HG03159 (cell line): ENCODE results near the gene CCDC70.
"Not testable (repeated sequence)": the region's sequence is repeated elsewhere in the genome, so short reads cannot be mapped to it uniquely, and the experiment has no call there.

Experiments used
- ATAC-seq: cut with Tn5 transposase; IDR thresholded peaks from one replicate; pipeline ENCODE4 v1.9.1; 2021; ENCODE audit warnings: mild to moderate bottlenecking, moderate library complexity; ENCODE audit not compliant: unreplicated experiment

Gene CCDC70

GRCh38 chr13:51905787-51906186 lies 44.0 kb downstream of the CCDC70 start:
- no peak for ATAC-seq

DNA sequence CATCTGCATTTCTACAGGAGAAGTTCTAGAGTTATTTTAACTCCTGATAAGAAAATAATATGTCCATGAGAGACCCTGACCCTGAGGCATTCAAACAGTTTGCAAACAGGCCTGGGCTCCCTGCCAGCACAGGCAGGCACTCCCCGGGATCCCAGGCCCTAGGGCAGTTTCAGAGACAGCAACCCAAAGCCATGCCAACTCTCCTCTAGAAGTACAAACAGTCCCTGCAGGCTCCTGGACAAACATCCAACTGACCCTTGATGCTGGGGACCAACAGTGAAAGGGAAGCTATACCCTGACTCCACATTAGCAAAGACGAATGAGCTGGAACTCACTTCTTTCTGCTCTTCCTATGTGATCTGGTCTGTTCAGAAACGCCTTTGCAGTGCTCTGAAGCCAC lies 44.8 kb downstream of the CCDC70 start:
- ATAC-seq, result no peak

DNA sequence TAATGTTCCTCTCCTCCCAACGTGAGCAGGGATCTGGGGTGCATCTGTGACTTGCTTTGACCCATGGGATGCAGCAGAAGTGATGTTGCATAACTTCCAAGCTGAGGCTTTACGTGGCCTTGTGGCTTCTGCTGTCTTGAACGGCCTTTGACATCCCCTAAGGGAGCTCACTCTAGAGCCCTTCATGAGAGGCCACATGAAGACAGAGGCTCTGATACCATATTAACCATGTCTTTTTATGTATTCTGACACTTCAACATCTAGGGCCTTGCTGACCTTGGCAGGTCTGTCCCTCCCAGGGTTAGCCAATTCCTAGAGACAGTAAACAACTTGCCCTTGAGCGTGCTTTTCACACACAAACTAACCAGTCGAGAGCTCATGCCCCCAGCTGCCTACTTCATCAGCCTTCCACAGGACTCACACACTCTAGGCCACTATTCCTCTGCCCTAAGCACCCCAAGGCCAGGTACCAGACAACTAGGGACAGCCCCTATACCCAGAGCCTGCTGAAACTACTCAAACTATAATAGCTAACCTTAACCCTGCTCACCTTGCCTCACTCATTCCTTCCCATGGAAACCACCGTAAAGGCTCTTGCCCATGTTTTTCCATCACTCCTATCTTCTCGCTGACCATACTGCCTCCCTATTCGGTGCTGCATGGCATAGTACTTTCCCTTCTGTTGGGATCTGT lies 45.4 kb downstream of the CCDC70 start:
- no peak for ATAC-seq

DNA sequence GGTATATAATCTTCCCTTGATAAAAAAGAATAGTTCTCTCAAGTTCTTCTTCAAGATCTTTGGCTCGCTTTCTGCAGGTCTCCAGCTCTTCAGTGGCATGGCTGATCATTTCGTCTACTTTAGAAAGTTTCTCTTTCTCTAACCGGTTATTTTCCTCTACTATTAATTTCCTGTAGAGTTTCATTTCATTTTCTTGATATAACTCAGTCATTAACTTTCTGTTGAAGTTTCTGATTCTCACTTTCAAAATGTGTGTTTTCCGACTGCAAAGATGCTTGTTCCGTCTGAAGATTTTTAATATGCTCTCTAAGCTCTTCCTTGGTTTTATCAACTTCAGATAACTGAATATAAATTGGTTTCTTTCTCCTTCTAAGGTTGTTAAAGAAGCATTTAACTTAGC lies 47.5 kb downstream of the CCDC70 start:
- not testable (repeated sequence) for ATAC-seq

- ATAC-seq, result no peak
Measured at GRCh38 chr13:51910508-51910907, 48.7 kb downstream of the CCDC70 start.

- no peak for ATAC-seq
Measured at GRCh38 chr13:51912091-51912490, 50.3 kb downstream of the CCDC70 start.

DNA sequence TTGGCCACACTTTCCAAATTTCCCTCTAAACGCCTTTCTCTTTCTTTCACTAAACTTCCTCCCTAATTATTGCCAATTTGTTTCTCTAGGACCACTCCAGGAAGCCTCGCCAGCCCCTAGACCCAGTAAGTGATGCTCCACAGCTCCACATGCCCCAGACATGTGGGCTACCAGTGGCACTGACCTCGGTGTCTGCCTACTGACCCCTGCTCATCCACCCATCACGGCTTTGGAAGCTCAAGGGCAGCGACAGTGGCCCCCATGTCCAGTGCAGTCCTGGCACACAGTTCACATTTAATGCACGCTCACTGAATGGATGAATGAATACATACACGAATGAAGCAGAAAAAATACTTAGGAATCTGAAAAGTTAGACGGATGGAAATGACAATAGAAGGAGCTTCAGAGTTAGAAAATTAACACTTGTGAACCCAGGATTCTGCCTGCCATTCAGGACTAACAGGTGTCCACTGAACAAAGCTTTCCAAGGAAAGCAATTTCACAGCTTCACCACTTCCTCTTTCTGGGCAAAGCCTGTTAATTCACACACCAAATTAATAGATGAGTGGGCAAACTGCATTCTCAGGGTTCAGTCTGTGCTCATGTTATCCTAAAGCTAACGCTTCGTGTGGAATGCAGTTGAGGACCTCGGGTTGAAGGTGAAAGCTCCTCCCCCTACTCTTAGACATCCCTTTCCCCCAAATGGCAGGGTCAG lies 50.9 kb downstream of the CCDC70 start:
- no peak for ATAC-seq

DNA sequence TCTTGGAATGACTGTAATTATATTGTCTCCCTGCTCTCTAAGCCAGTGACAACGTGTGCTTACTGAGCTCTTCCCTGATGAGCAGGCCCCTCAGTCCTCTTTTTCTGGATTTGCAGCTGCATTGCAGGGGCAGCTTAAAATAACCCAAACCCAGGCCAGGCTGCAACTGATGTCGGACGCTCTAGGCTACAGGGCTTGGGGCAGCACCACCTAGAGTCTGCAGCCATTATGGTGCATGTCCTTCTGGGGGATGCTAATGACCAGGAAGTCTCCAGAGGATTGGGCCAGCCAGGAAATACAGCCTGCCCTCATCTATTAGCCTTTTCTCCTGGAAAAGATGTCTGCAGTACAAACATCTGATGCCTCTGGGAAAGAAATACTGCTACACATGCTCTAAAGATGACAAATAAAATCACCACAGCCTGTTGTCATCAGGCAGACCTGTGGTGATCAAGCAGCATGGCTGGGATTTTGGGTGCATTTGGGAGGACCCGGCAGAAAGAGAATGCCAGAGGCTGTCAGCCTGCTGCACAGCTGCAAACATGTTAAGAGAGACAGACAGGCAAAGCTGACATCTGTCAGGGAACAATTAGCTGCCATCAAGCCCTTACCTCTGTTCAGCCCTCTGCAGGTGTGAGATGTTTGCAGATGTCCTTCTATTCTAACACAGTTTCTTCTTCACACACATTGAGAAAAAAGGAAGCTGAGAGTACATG lies 51.8 kb downstream of the CCDC70 start:
- no peak for ATAC-seq

DNA sequence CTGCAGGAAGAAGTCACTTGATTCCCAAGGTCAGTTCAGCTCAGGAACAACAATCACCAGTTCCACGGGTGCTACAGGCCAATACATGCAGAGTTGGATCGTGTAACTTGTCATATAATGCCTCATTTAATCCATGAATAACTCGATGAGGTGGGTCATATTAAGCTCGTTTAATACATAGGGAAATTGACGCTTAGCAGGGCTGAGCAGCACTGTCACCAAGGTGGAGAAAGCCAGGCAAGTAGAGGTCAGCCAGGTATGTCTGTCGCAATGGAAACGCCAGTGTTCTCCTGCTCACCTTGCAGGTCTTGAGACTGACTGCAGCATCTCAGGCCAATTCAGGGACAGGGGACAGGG lies 52.3 kb downstream of the CCDC70 start:
- no peak for ATAC-seq
